SK-N-SH treated with all-trans-retinoic acid at 6 μM for 48 hours (cell line): ENCODE results near the gene SORCS2.

Source experiments
- ATAC-seq: fragments of 200-7000 bp; cut with Tn5 transposase; 3 replicates; pipeline ENCODE4 v1.9.1; 2020; ENCODE audit warnings: mild to moderate bottlenecking, moderate library complexity
- CSDC2 ChIP-seq: fragments of 250-450 bp; sonication (Bioruptor Pico); IDR thresholded peaks from 2 replicates; pipeline ENCODE4 v1.5.0; 2020; ENCODE audit warnings: mild to moderate bottlenecking, moderate library complexity
- ESRRG ChIP-seq: fragments of 250-450 bp; sonication (Bioruptor Pico); IDR thresholded peaks from 2 replicates; pipeline ENCODE4 v1.6.1; 2021; ENCODE audit warnings: mild to moderate bottlenecking
- GLIS3 ChIP-seq: fragments of 250-450 bp; sonication (Bioruptor Pico); IDR thresholded peaks from 2 replicates; pipeline ENCODE4 v1.5.0; 2020; ENCODE audit warnings: mild to moderate bottlenecking, moderate library complexity
- ISL1 ChIP-seq: fragments of 250-450 bp; sonication (Bioruptor Pico); IDR thresholded peaks from 2 replicates; pipeline ENCODE4 v2.1.2; 2022; ENCODE audit warnings: mild to moderate bottlenecking, moderate library complexity
- OSR1 ChIP-seq: fragments of 250-450 bp; sonication (Bioruptor Pico); IDR thresholded peaks from 2 replicates; pipeline ENCODE4 v1.8.0; 2022; ENCODE audit warnings: moderate library complexity, mild to moderate bottlenecking, inconsistent platforms
- POU6F1 ChIP-seq: fragments of 250-450 bp; sonication (Bioruptor Pico); IDR thresholded peaks from 2 replicates; pipeline ENCODE4 v1.8.0; 2021; ENCODE audit warnings: low read depth, mild to moderate bottlenecking, moderate library complexity, borderline replicate concordance
- RARB ChIP-seq: fragments of 250-450 bp; sonication (Bioruptor Pico); IDR thresholded peaks from 2 replicates; pipeline ENCODE4 v1.8.0; 2021; ENCODE audit warnings: mild to moderate bottlenecking, moderate library complexity
- SNAI2 ChIP-seq: fragments of 250-450 bp; sonication (Bioruptor Pico); IDR thresholded peaks from 2 replicates; pipeline ENCODE4 v1.5.0; 2020; ENCODE audit warnings: mild to moderate bottlenecking, moderate library complexity
- TOX ChIP-seq: fragments of 250-450 bp; sonication (Bioruptor Pico); IDR thresholded peaks from 2 replicates; pipeline ENCODE4 v1.8.0; 2021; ENCODE audit warnings: mild to moderate bottlenecking, moderate library complexity, borderline replicate concordance
- ZC3H10 ChIP-seq: fragments of 250-450 bp; sonication (Bioruptor Pico); IDR thresholded peaks from 2 replicates; pipeline ENCODE4 v1.5.1; 2021; ENCODE audit warnings: mild to moderate bottlenecking, moderate library complexity
- ZFP3 ChIP-seq: fragments of 250-450 bp; sonication (Bioruptor Pico); IDR thresholded peaks from 2 replicates; pipeline ENCODE4 v1.5.0; 2020; ENCODE audit warnings: mild to moderate bottlenecking, moderate library complexity
- ZFP30 ChIP-seq: fragments of 450-650 bp; formaldehyde crosslinking; IDR thresholded peaks from 2 replicates; pipeline ENCODE4 v1.5.0; 2022; ENCODE audit warnings: mild to moderate bottlenecking, moderate library complexity
- ZNF565 ChIP-seq: fragments of 450-650 bp; formaldehyde crosslinking; conservative IDR thresholded peaks from 2 replicates; pipeline ENCODE4 v1.5.0; 2020; ENCODE audit warnings: low read depth, mild to moderate bottlenecking, moderate library complexity
- ZNF70 ChIP-seq: fragments of 450-650 bp; formaldehyde crosslinking; IDR thresholded peaks from 2 replicates; pipeline ENCODE4 v1.5.0; 2020; ENCODE audit warnings: mild to moderate bottlenecking, moderate library complexity
- ZNF8 ChIP-seq: fragments of 450-650 bp; formaldehyde crosslinking; IDR thresholded peaks from 2 replicates; pipeline ENCODE4 v1.5.0; 2020; ENCODE audit warnings: mild to moderate bottlenecking, moderate library complexity
- TF ChIP-seq, protein P1 (sequence below): fragments of 250-450 bp; sonication (Bioruptor Pico); IDR thresholded peaks from 2 replicates; pipeline ENCODE4 v1.5.1; 2020; ENCODE audit warnings: low read depth, mild to moderate bottlenecking, moderate library complexity
- TF ChIP-seq, protein P2 (sequence below): fragments of 250-450 bp; sonication (Bioruptor Pico); IDR thresholded peaks from 2 replicates; pipeline ENCODE4 v1.5.0; 2020; ENCODE audit warnings: mild to moderate bottlenecking, moderate library complexity
- TF ChIP-seq, protein P3 (sequence below): fragments of 250-450 bp; sonication (Bioruptor Pico); IDR thresholded peaks from 2 replicates; pipeline ENCODE4 v1.5.1; 2021; ENCODE audit warnings: mild to moderate bottlenecking, moderate library complexity
- TF ChIP-seq, protein P4 (sequence below): fragments of 250-450 bp; sonication (Bioruptor Pico); IDR thresholded peaks from 2 replicates; pipeline ENCODE4 v1.8.0; 2020; ENCODE audit warnings: mild to moderate bottlenecking, moderate library complexity, borderline replicate concordance

The SORCS2 gene

DNA sequence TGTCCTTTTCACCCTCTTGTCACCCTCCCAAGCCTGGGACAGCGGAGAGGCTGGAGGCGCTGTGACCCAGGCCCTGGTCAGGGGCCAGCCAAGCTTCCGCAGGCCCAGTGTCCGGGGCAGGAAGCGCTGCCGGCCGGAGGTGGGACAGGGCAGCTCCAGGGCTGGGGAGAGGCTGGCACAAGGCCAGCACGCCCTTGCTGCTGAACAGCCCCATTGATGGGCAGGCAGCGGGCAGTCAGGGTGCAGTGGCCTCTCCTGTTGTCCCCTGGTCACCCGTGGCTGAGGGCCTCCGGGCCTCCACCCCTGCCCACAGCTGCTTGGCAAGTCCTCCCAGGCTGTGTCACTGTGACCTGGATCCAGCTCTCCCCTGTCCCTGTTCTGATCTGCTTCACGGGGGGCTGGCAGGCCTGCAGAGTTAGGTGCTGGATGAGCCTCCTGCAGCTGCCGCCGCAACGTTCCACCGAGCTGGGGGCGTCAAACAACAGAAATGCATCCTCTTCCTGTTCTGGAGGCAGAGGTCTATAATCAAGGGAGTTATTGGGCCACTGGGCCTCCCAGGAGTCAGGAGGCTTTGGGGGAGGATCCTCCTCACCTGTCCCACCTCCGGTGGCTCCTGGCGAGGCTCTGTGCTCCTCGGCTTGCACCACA is 134.5 kb downstream of the SORCS2 start:
- ATAC-seq = no peak
- TF ChIP-seq ZC3H10 (no peak), ZNF70 (no peak), POU6F1 (no peak)

- no peak for ATAC-seq
- TF ChIP-seq GLIS3 (CRISPR knock-in tag) (no peak), TOX (CRISPR knock-in tag) (no peak), ZFP3 (no peak), ZNF565 (CRISPR knock-in tag) (no peak), ZC3H10 (no peak), ZNF8 (CRISPR knock-in tag) (no peak), ZFP30 (CRISPR knock-in tag) (no peak), ZNF70 (no peak), OSR1 (no peak), ISL1 (no peak), POU6F1 (no peak), ESRRG (CRISPR knock-in tag) (no peak), RARB (CRISPR knock-in tag) (no peak), SNAI2 (CRISPR knock-in tag) (no peak), CSDC2 (CRISPR knock-in tag) (no peak)
- TF ChIP-seq, protein P1, sequence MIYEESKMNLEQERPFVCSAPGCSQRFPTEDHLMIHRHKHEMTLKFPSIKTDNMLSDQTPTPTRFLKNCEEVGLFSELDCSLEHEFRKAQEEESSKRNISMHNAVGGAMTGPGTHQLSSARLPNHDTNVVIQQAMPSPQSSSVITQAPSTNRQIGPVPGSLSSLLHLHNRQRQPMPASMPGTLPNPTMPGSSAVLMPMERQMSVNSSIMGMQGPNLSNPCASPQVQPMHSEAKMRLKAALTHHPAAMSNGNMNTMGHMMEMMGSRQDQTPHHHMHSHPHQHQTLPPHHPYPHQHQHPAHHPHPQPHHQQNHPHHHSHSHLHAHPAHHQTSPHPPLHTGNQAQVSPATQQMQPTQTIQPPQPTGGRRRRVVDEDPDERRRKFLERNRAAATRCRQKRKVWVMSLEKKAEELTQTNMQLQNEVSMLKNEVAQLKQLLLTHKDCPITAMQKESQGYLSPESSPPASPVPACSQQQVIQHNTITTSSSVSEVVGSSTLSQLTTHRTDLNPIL (CRISPR knock-in tag) = no peak
- TF ChIP-seq, protein P2, sequence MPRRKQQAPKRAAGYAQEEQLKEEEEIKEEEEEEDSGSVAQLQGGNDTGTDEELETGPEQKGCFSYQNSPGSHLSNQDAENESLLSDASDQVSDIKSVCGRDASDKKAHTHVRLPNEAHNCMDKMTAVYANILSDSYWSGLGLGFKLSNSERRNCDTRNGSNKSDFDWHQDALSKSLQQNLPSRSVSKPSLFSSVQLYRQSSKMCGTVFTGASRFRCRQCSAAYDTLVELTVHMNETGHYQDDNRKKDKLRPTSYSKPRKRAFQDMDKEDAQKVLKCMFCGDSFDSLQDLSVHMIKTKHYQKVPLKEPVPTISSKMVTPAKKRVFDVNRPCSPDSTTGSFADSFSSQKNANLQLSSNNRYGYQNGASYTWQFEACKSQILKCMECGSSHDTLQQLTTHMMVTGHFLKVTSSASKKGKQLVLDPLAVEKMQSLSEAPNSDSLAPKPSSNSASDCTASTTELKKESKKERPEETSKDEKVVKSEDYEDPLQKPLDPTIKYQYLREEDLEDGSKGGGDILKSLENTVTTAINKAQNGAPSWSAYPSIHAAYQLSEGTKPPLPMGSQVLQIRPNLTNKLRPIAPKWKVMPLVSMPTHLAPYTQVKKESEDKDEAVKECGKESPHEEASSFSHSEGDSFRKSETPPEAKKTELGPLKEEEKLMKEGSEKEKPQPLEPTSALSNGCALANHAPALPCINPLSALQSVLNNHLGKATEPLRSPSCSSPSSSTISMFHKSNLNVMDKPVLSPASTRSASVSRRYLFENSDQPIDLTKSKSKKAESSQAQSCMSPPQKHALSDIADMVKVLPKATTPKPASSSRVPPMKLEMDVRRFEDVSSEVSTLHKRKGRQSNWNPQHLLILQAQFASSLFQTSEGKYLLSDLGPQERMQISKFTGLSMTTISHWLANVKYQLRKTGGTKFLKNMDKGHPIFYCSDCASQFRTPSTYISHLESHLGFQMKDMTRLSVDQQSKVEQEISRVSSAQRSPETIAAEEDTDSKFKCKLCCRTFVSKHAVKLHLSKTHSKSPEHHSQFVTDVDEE = no peak
- TF ChIP-seq, protein P3, sequence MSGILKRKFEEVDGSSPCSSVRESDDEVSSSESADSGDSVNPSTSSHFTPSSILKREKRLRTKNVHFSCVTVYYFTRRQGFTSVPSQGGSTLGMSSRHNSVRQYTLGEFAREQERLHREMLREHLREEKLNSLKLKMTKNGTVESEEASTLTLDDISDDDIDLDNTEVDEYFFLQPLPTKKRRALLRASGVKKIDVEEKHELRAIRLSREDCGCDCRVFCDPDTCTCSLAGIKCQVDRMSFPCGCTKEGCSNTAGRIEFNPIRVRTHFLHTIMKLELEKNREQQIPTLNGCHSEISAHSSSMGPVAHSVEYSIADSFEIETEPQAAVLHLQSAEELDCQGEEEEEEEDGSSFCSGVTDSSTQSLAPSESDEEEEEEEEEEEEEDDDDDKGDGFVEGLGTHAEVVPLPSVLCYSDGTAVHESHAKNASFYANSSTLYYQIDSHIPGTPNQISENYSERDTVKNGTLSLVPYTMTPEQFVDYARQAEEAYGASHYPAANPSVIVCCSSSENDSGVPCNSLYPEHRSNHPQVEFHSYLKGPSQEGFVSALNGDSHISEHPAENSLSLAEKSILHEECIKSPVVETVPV (CRISPR knock-in tag) = no peak
- TF ChIP-seq, protein P4, sequence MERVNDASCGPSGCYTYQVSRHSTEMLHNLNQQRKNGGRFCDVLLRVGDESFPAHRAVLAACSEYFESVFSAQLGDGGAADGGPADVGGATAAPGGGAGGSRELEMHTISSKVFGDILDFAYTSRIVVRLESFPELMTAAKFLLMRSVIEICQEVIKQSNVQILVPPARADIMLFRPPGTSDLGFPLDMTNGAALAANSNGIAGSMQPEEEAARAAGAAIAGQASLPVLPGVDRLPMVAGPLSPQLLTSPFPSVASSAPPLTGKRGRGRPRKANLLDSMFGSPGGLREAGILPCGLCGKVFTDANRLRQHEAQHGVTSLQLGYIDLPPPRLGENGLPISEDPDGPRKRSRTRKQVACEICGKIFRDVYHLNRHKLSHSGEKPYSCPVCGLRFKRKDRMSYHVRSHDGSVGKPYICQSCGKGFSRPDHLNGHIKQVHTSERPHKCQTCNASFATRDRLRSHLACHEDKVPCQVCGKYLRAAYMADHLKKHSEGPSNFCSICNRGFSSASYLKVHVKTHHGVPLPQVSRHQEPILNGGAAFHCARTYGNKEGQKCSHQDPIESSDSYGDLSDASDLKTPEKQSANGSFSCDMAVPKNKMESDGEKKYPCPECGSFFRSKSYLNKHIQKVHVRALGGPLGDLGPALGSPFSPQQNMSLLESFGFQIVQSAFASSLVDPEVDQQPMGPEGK (CRISPR knock-in tag) = no peak
- TF ChIP-seq, all 23 proteins: peak for 0
Measured at GRCh38 chr4:7327341-7327885, 135.1 kb downstream of the SORCS2 start.
